Fibroblast of lung (primary cell): Measurements from ENCODE around the gene SLC17A2. TPM values are rescaled to one million over a fixed set of nuclear protein-coding genes. Genes with fewer than 3 reads are reported as not detected.

Experiments
- DNase-seq, 2 donors: peaks; one replicate each; pipeline versions ENCODE4 v3.0.0 to v3.0.0-alpha.2; 2010; ENCODE audit warnings: low read depth in 2 of 2
- H2AFZ ChIP-seq: 2 replicates; pipeline ENCODE4 v1.5.1; 2012; ENCODE audit warnings: low read length, control low read depth, inconsistent platforms
- H3K27ac ChIP-seq: 2 replicates; pipeline ENCODE4 v1.5.1; 2011; ENCODE audit warnings: low read length, control low read depth; ENCODE audit not compliant: insufficient read depth
- H3K27me3 ChIP-seq: 2 replicates; pipeline ENCODE4 v1.5.1; 2011; ENCODE audit warnings: mild to moderate bottlenecking, low read length; ENCODE audit not compliant: control insufficient read depth, insufficient read depth
- H3K36me3 ChIP-seq: 2 replicates; pipeline ENCODE4 v1.5.1; 2011; ENCODE audit warnings: low read length; ENCODE audit not compliant: control insufficient read depth, insufficient read depth
- H3K4me1 ChIP-seq: 2 replicates; pipeline ENCODE4 v1.5.1; 2011; ENCODE audit warnings: low read length; ENCODE audit not compliant: control insufficient read depth, insufficient read depth; ENCODE audit errors: extremely low read depth
- H3K4me2 ChIP-seq: 2 replicates; pipeline ENCODE4 v1.5.1; 2011; ENCODE audit warnings: low read length, control low read depth; ENCODE audit not compliant: insufficient read depth; ENCODE audit errors: extremely low read depth
- H3K4me3 ChIP-seq, 4 experiments: fragments of 200-600 bp in 1 of 4; sonication (generic) in 1 of 4; replicated peaks in 1 of 4; 2 replicates each; pipeline ENCODE4 v1.5.1; 2011 to 2016; ENCODE audit warnings: low read length in 4 of 4, low read depth in 3 of 4, mild to moderate bottlenecking in 3 of 4, control low read depth in 2 of 4, inconsistent platforms in 1 of 4, mixed read lengths in 1 of 4; ENCODE audit not compliant: insufficient read depth in 1 of 4; ENCODE audit errors: control extremely low read depth in 1 of 4
- H3K79me2 ChIP-seq: 2 replicates; pipeline ENCODE4 v1.5.1; 2012; ENCODE audit warnings: mild to moderate bottlenecking, low read length, inconsistent platforms; ENCODE audit not compliant: control insufficient read depth, insufficient read depth
- H3K9ac ChIP-seq: 2 replicates; pipeline ENCODE4 v1.5.1; 2011; ENCODE audit warnings: mild to moderate bottlenecking, low read length, control low read depth; ENCODE audit not compliant: insufficient read depth
- H3K9me3 ChIP-seq: 2 replicates; pipeline ENCODE4 v1.5.1; 2012; ENCODE audit warnings: low read depth, low read length; ENCODE audit not compliant: control insufficient read depth, insufficient read depth
- H4K20me1 ChIP-seq: 2 replicates; pipeline ENCODE4 v1.5.1; 2011; ENCODE audit warnings: low read length; ENCODE audit not compliant: control insufficient read depth, insufficient read depth; ENCODE audit errors: extremely low read depth
- EZH2 ChIP-seq: IDR thresholded peaks from 2 replicates; pipeline ENCODE4 v1.5.1; 2012; ENCODE audit warnings: low read length, control low read depth, mild to moderate bottlenecking; ENCODE audit errors: missing control alignments
- polyA plus RNA-seq, 2 donors: library from polyadenylated mRNA; depleted of rRNA in 1 of 2; stranded (reverse) in 1 of 2; unstranded in 1 of 2; fragments of >200 nt; gene quantifications; 2 replicates each; pipeline ENCODE4 v1.2.1, GENCODE V29; 2011 to 2012; ENCODE audit warnings: missing spikeins in 1 of 2
- total RNA-seq: library from RNA; depleted of rRNA; stranded (reverse); fragments of >200 nt; gene quantifications from 2 replicates; pipeline ENCODE4 v1.2.1, GENCODE V29; 2014
- TF ChIP-seq, protein P1 (sequence below), 2 donors: IDR thresholded peaks in 1 of 2; conservative IDR thresholded peaks in 1 of 2; 1 replicate in 1 of 2; 2 replicates in 1 of 2; pipeline ENCODE4 v1.5.1; 2011 to 2012; ENCODE audit warnings: low read length in 2 of 2, control low read depth in 1 of 2, inconsistent platforms in 1 of 2, low read depth in 1 of 2, mild to moderate bottlenecking in 1 of 2

SLC17A2 gene
- total and polyA plus RNA-seq, 2 donors (not counting 1 experiment from before 2014, with no cell fraction given), result not detected

DNA sequence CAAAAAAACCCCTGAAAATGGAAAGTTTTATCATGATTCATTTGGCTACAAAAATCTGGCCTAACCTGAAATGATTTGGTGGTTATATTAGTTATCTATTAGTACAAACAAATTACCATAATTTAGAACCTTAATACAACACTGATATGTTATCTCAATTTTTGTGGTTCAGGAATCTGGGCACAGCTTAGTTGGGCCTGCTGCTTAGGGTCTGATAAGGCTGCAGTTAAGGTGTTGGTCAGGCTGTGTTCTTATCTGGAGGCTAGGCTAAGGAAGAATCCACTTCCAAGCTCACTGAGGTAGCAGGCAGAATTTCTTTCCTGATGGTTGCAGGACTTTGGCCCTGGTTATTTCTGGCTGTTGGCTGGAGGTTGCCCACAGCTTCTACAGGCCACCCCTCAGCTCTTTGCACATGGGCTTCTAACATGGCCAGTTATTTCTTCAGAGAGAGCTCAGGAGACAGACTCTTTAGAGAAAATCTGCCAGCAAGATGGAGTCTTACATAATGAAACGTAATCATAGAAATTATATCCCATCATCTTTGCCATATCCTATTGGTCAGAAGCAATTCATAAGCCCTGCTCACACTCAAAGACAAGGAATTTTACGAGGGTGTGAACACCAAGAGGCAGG lies 43.5 kb upstream of the SLC17A2 start:
- DNase-seq, result peak in 1 of 2 donors; percentile 25
- TF ChIP-seq, protein P1, sequence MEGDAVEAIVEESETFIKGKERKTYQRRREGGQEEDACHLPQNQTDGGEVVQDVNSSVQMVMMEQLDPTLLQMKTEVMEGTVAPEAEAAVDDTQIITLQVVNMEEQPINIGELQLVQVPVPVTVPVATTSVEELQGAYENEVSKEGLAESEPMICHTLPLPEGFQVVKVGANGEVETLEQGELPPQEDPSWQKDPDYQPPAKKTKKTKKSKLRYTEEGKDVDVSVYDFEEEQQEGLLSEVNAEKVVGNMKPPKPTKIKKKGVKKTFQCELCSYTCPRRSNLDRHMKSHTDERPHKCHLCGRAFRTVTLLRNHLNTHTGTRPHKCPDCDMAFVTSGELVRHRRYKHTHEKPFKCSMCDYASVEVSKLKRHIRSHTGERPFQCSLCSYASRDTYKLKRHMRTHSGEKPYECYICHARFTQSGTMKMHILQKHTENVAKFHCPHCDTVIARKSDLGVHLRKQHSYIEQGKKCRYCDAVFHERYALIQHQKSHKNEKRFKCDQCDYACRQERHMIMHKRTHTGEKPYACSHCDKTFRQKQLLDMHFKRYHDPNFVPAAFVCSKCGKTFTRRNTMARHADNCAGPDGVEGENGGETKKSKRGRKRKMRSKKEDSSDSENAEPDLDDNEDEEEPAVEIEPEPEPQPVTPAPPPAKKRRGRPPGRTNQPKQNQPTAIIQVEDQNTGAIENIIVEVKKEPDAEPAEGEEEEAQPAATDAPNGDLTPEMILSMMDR (conservative IDR thresholded peaks at IDR 0.05 in 1 of 2, IDR thresholded peaks at IDR 0.05 in 1 of 2; ENCODE audit: low read depth in 1 of 2, low read length in 2 of 2), result no peak
- TF ChIP-seq EZH2, result no peak
- no peak overlapping the region for H3K9ac ChIP-seq
- no peaks in the 10 kb centered on the region for H4K20me1 ChIP-seq
- no peak overlapping the region for H3K4me2 ChIP-seq
- no peak overlapping the region for H3K27ac ChIP-seq
- H2AFZ ChIP-seq, result no peak overlapping the region
- no peaks in the 10 kb centered on the region for H3K79me2 ChIP-seq
- H3K36me3 ChIP-seq, result peaks cover 18% of the 10 kb centered on the region
- H3K4me3 ChIP-seq, result no peak overlapping the region
- H3K9me3 ChIP-seq, result no peaks in the 10 kb centered on the region
- H3K4me1 ChIP-seq, result peaks cover 12% of the 10 kb centered on the region
- H3K27me3 ChIP-seq, result no peaks in the 10 kb centered on the region

DNA sequence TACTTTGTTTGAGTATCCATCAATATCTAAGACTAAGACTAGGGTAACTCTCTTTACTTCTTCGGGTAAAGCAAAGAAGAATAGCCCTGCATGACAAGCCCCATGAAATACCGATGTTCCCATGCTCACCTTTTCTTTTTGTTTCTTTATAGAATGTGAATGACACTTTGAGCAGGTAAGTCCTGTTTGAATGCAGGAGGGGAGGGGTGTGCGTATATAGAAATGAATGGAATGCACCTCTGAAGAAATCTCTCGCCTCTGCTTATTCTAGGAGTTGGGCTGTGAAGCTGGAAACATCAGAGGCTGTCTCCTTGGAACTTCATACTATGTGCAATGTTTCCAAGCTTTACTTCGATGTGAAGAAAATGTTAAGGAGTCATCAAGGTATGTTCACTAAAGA lies 42.4 kb upstream of the SLC17A2 start:
- H4K20me1 ChIP-seq, result no peaks in the 10 kb centered on the region
- no peak overlapping the region for H3K4me2 ChIP-seq
- H3K27me3 ChIP-seq, result no peaks in the 10 kb centered on the region
- TF ChIP-seq, protein P1 (conservative IDR thresholded peaks at IDR 0.05 in 1 of 2, IDR thresholded peaks at IDR 0.05 in 1 of 2; ENCODE audit: low read depth in 1 of 2, low read length in 2 of 2), result no peak
- TF ChIP-seq EZH2, result no peak
- H3K79me2 ChIP-seq, result no peaks in the 10 kb centered on the region
- H3K4me1 ChIP-seq, result peaks cover 12% of the 10 kb centered on the region
- DNase-seq, result no peak
- H3K36me3 ChIP-seq, result peaks cover 18% of the 10 kb centered on the region
- no peaks in the 10 kb centered on the region for H3K9me3 ChIP-seq
- H2AFZ ChIP-seq, result no peak overlapping the region
- no peak overlapping the region for H3K27ac ChIP-seq
- H3K4me3 ChIP-seq, result no peak overlapping the region
- no peak overlapping the region for H3K9ac ChIP-seq

GRCh38 chr6:25972128-25972527 lies 41.6 kb upstream of the SLC17A2 start:
- Histone ChIP-seq H3K36me3 (peaks cover 18% of the 10 kb centered on the region), H3K4me1 (peaks cover 12% of the 10 kb centered on the region), H2AFZ (no peak overlapping the region), H3K27ac (peak overlapping the region; percentile 67), H3K9me3 (no peaks in the 10 kb centered on the region), H3K4me2 (no peak overlapping the region), H3K79me2 (peaks cover under 1% of the 10 kb centered on the region), H3K27me3 (no peaks in the 10 kb centered on the region), H3K4me3 (no peak overlapping the region), H3K9ac (no peak overlapping the region), H4K20me1 (no peaks in the 10 kb centered on the region)
- no peak for TF ChIP-seq EZH2
- TF ChIP-seq, protein P1 (conservative IDR thresholded peaks at IDR 0.05 in 1 of 2, IDR thresholded peaks at IDR 0.05 in 1 of 2; ENCODE audit: low read depth in 1 of 2, low read length in 2 of 2), result no peak
- no peak for DNase-seq
